ENCODE results near the gene SCGB1C1.

SCGB1C1 gene

DNA sequence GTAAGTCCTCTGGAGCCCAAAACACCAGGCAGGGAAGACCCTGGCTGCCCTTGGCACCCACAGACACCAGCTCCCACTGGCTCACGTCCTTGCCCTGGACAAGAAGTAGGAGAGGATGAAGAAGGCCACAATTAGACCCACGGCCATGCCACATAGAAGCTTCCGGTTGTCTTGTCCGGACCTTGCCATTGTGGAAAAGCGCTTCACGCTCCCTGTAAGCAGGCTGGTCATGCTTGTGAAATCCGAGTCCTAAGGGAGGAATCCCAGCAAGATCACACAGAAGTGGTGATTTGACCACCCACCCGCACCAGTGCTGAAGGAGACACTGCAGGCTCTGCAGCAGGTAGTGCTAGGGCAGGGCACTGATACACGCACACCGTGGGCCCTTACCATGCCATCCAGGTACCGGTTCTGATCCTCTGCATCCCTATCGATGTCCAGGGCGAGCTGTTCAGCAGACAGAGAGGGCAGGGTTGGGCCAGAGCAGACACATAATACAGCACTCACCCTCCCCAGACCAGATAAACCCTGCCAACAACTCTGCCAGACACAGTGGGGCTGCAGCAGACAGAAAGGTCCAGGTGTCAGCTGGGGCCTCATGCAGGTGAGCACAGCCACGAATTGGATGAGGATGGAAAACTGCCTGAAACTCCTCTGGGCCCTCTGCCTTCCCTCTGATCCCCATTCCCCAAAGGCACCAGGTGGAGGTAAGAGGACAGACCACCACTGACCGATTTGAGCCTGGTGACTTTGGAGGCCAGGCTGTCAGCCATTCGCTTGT, 12.5 kb downstream of the SCGB1C1 start:
- DNase-seq = no peak

DNA sequence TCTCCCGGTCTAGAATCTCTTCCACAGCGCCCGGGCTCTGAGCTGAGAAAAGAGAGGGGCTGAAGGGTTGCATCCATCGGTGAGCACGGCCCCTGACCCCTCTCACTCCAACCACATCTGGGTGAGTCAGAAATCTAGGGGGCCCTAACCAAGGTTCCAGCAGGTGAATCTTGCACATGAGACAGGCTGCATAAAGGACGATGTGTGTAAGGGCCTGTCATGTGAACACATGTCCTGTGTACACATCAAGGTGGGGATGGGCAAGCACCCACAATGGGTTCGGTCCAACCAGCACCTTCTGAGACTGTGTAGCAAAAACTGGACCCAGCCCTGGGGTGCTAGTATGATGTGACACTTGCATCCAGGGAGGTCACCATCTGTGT, 13.1 kb downstream of the SCGB1C1 start:
- DNase-seq = no peak

DNA sequence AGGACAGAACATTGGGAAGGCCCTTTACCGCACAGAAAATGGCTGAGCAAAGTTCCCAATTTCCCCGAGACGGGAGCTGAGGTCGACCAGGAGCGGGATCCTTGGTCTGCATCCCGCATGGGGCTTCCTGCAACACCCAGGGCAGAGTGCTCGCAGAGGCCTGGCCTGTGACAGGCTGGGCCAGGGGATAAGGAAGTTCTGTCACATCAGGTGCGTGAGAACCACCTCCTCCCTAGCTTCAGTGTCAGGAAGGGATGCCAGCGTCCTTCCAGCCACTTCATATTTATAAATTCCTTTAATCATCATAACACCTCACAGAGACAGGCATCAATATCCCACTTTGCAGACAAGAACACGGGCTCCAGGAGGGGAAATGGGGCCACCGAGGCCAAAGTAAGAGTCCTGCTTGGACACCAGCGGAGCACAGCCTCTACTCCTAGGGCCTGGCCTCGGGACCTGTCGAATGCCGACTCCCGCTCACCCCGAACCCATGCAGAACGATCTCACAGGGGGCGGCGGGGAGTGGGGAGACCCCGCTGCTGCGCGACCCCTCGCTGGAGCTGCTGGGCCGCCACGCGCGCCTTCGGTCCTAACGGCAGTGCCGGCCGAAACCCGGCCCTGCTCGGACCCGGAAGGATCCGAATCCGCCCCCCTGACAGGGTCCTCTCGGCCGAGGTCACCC, 13.8 kb downstream of the SCGB1C1 start:
- DNase-seq = no peak

DNA sequence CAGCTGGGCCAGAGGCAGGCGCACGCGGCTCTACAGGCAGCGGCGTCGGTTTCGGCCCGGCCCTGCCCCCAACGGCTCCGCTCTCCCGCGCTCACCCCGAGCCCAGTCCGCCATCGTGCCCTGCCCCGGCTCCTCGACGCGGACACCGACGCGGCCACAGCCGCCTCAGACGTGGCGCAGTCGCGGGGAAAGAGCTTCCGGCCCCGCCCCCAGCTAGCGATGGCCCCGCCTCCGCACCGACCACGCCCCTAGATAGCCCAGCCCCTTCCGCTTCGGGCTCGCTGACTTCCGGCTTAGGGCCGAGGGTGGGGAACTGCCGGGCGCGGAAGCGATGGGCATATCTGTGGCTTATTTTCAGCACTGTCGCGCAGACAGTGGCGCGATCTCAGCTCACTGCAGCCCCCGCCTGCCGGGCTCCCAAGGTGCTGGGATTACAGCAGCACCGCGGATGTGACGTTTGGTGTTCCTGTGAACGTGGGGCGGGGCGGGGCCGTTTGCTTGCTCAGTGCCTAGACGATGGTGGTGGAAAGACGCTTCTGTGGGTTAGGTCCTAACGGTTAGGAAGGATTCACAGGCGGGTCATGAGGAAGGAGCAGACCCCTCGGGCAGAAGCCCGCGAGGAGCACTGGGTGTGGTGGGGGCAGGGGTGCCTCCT, 14.5 kb downstream of the SCGB1C1 start, which contains the start of the genes BET1L and RIC8A:
Gene BET1L, minus strand, starts transcription at position 192 of the 655 bp plus-strand sequence. Its CDS starts 78 bp downstream, at position 114.
Gene RIC8A, plus strand, starts transcription at position 501 of the 655 bp plus-strand sequence. CDS start 1,147 bp downstream, outside the sequence.
- peak; percentile 91 for DNase-seq

DNA sequence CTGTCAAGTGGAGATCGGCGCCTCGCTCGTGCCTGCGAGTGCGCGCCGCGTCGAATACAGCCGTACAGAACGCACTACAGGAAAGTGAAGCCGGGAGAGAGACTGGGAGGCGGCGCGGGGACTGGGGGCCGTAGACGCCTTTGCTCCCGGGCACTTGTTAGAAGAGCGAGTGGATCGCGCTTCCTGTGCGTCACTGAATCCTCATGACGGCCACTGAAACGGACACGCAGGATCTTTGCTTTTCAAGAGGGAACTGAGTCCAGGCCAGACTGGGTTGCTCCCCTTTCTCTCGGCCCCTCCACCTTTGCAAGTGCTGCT, 14.9 kb downstream of the SCGB1C1 start:
- peak; percentile 31 for DNase-seq

DNA sequence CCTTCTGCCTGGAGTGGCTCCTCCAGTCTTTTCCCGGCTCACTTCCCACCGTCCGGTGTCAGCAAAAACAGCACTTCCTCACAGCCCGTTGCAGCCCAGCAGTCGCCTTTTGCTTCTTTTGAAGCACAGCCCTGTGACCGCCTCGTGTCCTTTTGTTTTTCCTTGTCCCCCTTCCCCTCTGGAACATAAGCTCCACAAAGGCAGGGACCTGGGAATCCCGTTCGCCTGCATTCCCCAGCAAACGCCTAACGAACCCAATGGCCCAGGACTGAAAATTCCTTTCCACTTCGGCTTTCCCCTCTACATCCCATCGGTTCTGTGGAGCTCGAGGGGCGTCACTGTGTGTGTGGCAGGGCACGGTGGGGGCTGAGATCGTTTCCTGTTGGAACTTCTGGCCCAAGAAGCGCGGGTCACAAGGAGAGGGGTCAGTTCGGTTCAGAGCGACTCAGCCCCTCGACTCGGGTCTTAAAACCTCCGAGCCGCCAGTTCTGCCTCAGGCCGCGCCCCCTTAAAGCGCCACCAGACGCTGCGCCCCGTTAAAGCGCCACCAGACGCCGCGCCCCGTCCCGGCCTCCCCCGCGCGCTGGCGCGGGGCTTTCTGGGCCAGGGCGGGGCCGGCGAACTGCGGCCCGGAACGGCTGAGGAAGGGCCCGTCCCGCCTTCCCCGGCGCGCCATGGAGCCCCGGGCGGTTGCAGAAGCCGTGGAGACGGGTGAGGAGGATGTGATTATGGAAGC, 15.5 kb downstream of the SCGB1C1 start:
- DNase-seq = peak; percentile 55

DNA sequence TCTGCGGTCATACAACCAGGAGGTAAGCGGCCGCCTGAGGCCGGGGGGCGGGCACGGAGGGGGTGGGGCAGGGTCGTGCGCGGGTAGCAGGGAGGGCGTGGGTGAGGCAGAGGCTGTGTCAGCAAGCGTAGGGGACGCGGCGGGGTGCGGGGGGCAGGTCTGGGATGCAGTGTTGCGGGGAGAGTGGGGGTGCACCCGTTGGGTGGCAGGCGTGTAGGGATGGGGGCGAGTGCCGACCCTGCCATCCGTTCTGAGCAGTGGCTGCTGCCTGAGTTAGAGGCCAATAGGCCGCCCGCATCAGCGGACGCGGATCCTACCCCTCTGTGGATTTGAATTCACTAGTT, 16.0 kb downstream of the SCGB1C1 start:
- DNase-seq = no peak

DNA sequence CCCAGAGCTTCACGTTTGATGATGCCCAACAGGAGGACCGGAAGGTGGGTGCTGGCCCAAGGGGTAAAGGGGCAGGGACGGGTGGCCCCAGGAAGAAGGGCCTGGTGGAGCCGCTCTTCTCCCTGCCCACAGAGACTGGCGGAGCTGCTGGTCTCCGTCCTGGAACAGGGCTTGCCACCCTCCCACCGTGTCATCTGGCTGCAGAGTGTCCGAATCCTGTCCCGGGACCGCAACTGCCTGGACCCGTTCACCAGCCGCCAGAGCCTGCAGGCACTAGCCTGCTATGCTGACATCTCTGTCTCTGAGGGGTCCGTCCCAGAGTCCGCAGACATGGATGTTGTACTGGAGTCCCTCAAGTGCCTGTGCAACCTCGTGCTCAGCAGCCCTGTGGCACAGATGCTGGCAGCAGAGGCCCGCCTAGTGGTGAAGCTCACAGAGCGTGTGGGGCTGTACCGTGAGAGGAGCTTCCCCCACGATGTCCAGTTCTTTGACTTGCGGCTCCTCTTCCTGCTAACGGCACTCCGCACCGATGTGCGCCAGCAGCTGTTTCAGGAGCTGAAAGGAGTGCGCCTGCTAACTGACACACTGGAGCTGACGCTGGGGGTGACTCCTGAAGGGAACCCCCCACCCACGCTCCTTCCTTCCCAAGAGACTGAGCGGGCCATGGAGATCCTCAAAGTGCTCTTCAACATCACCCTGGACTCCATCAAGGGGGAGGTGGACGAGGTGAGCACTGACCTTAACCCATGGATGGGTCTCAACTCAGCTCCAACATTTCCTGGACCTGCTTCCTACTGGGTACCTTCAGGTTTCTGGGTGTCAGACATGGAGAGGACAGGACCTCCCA, 16.6 kb downstream of the SCGB1C1 start:
- no peak for DNase-seq

DNA sequence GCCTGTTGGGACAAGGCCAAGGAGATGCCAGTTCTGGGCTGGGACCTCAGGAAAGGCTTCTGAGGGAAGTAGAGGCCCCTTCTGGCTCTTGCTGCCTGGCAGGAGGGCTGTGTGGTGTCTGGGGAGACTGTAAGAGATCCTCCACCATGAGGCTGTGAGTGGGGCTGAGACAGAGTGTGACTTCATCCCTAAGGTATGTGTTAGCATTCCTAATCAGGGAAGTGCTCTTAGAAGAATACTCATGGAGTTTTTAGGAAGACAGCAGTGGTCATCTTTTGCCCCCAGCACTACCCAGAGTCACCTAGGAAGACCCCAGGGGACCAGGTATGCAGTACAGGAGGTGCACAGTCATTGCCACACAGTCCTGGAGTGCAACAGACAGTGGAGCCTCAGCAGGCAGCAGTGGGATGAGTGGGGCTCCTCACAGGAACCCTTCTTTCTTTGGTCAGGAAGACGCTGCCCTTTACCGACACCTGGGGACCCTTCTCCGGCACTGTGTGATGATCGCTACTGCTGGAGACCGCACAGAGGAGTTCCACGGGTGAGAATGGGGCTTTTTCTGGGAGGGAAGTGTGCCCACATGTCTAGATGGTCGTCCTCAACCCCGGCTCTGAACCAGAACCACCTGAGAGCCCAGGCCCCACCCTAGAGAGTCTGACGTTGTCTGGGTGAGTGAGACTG, 17.4 kb downstream of the SCGB1C1 start:
- no peak for DNase-seq

DNA sequence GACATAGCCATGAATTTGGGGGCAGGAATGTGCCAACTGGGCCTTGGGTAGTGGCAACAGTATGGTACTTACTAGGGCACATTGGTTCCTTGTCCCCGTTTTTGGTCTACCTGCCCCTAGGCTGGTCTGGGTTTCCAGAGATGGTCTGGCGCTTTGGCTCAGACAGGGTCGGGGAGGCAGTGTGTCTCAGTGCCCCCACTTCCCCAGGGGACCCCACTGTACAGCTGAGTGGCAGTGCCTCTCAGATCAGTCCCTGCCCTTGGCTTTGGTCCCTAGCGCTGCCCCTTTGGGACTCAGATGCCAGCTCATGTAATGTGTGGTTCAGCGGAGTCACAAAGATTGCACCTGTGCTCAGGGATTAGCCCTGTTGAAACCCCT, 17.9 kb downstream of the SCGB1C1 start:
- DNase-seq = no peak

DNA sequence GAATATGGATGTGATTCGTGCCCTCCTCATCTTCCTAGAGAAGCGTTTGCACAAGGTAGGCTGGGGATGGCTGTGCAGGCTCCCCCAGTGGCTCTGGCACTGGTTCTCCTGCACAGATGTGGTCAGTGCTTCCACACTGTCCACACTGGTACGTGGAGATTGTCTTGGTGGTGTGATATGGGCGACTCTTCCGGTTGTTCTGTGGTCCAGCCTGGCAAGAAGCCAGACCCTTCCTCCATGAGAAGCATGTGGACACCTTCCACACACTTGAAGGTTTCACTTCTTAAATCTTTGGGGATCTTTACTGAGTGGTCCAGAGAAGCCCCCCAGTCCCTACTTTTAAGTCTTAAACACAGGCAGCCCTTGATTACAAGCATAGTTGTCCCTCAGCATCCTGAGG, 18.4 kb downstream of the SCGB1C1 start:
- DNase-seq = no peak

DNA sequence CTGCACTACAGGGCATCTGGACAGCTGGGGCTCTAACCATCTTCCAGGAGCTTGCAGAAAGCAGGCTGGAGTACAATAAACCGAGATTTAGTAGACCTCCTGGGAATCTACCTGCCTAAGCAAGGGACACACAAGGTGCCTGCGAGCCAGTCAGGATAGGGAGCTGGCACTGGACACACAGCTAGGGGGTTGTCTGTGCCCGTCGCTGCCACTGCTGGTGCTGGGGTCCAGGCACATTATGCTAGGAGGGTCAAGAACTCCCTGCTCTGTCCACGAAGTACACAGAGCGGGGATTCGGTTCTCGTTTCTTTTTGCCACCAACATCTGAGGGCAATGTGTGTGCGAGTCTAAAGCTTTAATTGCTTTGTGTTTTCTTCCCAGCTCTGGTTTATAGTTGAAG, 18.9 kb downstream of the SCGB1C1 start:
- DNase-seq = no peak

DNA sequence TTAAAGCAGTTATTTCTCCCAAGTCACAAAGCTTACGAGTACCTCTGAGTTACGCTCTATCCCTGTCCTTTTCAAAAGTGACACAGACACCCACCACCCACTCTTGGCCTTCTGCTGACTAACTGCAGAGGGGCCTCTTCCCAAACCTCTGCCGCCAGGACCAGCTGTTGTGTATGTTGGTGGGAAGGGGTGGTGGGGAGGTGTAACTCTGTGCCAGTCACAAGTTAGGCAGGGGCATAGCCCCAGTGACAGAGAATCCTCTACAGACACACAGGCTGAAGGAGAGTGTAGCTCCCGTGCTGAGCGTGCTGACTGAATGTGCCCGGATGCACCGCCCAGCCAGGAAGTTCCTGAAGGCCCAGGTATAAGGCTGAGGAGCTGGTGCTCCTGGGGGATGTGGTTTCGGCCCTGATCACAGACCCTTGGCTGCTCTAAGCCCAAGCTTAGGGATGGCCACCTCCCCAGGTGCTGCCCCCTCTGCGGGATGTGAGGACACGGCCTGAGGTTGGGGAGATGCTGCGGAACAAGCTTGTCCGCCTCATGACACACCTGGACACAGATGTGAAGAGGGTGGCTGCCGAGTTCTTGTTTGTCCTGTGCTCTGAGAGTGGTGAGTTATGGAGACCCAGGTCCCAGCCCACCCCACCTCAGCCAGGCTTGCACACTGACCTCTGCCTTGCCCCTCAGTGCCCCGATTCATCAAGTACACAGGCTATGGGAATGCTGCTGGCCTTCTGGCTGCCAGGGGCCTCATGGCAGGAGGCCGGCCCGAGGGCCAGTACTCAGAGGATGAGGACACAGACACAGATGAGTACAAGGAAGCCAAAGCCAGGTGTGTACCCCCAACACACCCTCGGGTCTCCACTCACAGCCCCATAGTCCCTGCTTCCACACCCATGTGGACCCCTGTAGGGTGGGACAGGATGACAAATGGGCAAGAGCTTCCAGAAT, 19.5 kb downstream of the SCGB1C1 start:
- no peak for DNase-seq

DNA sequence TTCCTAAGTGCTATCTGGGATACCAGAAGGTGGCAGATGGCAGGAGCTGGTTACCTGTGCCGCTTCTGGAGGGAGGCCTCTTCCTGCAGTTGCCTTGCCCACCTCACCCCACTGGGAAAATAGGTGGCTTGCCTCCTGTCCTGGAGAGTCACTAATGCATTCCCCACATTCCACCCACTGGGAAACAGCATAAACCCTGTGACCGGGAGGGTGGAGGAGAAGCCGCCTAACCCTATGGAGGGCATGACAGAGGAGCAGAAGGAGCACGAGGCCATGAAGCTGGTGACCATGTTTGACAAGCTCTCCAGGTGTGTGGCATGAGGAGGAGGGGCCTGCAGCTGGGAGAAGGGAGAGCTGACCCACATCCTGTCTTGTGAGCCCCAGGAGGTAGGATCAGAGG, 20.2 kb downstream of the SCGB1C1 start:
- DNase-seq = no peak

DNA sequence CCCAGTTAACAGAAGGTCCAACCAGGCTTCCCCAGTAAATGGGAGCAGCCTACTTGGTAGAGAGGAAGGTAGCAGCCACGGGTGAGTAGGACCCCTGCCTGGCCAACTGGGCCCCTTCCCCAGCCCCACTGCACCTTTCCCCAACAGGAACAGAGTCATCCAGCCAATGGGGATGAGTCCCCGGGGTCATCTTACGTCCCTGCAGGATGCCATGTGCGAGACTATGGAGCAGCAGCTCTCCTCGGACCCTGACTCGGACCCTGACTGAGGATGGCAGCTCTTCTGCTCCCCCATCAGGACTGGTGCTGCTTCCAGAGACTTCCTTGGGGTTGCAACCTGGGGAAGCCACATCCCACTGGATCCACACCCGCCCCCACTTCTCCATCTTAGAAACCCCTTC, 21.2 kb downstream of the SCGB1C1 start:
- no peak for DNase-seq

DNA sequence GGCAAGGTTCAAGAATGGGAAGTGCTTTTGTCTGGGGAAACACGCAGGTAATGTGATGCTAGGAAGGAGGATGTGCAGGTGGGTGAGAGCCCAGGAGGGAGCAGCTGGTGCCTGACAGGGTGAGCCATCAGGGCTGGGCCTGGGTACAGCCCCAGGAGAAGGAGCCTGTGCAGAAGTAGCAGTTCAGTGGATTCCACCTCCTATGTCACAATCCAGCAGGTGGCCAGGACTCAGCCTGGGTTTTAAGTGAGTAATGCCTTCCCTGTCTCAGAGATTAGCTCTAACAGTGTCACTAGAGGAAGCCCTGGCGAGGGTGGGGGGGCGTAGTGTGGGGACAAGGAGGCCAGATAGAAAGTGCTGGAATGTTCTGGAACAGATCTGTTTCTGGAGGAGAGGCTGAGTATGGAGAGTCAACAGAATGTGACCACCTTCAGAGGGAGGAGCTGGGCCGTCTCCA, 22.7 kb downstream of the SCGB1C1 start:
- DNase-seq = no peak

DNA sequence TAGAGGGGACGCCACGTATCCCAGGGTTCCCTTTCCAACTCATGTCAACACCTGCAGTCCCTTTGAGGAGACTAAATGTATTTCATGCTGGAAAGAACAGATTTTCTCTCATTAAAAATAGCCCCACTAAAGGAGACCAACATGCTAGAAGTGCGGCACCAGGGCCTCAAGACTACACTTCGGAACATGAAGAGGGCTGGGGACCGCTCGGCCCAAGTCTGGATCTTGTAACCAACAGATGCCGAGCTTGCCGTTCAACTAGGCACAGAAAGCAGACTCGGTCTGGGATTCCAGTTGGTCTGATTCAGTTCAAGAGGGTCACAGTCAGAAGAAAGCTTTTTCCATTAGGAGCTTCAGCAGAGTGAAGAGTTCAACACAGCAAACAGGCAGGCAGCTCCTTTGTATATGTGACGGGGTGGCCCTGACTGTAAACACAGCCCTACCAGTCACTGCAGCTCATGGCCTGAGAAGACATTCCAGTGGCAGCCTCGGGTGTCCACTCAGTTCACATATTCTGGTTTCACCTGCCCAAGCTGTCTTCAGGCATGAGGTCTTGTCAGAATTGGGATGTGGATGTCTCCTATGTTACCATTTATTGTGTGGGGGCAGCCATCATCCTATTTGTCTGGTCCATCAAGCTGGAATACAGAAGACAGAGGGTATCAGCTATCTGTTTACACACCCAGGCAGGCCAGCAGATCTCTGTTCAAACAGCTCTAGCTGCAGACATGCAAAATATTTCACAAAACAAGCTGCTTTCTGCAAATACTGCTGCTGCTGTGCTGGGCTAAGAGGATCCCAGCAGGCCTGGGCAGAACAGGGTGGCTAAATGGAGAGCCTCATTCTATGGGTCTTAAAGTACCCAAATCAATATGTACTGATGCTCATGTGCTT, 23.4 kb downstream of the SCGB1C1 start:
- DNase-seq = no peak

DNA sequence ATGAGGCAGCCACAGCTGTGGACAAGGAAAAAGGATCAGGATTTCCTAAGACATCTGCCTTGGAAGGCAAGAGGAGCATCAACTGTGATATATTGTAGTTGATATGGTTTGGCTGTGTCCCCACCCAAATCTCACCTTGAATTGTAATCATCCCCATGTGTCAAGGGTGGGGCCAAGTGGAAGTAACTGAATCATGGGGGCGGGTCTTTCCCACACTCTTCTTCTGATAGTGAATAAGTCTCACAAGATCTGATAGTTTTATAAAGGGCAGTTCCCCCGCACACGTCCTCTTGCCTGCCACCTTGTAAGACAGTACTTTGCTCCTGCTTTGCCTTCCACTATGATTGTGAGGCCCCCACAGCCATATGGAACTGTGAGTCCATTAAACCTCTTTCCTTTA, 24.8 kb downstream of the SCGB1C1 start:
- DNase-seq = no peak

DNA sequence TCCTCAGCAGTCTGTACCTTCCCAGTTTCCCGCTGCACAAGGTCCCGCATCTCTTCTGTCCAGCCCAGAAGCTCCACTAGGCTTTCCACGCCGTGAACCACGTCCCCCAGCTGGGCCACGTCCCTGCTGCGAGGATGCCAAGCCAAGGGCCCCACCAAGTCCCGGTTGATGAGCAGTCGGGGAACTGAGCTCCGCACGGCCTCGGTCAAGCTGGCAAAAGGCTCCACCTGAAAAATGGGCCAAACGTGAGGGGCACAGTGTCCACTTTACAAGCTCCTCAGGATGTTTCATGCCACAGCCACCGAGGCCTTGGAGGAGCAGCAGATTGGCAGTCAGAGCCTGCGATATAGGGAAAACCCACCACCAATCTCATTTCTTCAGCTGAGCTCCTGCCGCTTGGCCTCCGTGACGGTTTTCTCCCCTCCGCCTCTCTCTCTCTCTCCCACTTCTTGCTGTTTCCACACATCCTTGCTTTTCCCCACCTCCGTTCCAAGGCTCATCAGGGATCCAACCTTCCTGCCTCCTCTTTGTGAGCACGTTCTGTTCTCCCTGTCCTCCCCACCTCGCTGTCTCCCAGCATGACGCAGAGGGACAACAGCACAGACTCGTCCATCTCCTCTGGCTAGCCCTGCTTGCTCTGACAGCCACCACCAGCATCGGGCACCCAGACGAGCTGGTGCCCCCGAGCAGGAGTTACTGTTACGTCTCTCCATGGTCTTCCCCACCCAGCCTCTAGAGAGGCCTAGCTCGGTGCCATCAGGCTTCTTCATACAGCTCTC, 26.1 kb downstream of the SCGB1C1 start:
- no peak for DNase-seq
